Esophagus squamous epithelium (tissue), 4 donors: ENCODE measurements around the gene RSPH1.

Source experiments
- CTCF ChIP-seq, 6 experiments: fragments of 450-650 bp in 4 of 6; fragments of 200-600 bp in 2 of 6; sonication (generic) in 2 of 6; IDR thresholded peaks; one replicate each; pipeline ENCODE4 v1.5.1; 2016 to 2019; ENCODE audit warnings: antibody characterized with exemption in 6 of 6, mild to moderate bottlenecking in 4 of 6, moderate library complexity in 4 of 6
- POLR2A ChIP-seq, 4 donors: fragments of 450-650 bp; IDR thresholded peaks; one replicate each; pipeline ENCODE4 v1.6.1; 2017; ENCODE audit warnings: antibody characterized with exemption in 4 of 4, mild to moderate bottlenecking in 4 of 4, moderate library complexity in 3 of 4

- TF ChIP-seq CTCF (IDR thresholded peaks at IDR 0.05) = no peak
- TF ChIP-seq POLR2A (IDR thresholded peaks at IDR 0.05) = no peak
Measured at GRCh38 chr21:42451941-42452340, 44.1 kb downstream of the RSPH1 start.
